NB4 (cell line): Measurements from ENCODE around the gene SPHK2.

ENCODE experiments used
- DNase-seq: peaks from one replicate; pipeline ENCODE4 v3.0.0; 2010; ENCODE audit warnings: low read depth
- H3K4me3 ChIP-seq: one replicate; pipeline ENCODE4 v1.5.1; 2011; ENCODE audit warnings: mild to moderate bottlenecking, low read depth, low read length, moderate library complexity
- MYC ChIP-seq: IDR thresholded peaks from 2 replicates; pipeline ENCODE4 v1.6.1; 2011; ENCODE audit warnings: low read depth, low read length
- POLR2A ChIP-seq: IDR thresholded peaks from 2 replicates; pipeline ENCODE4 v1.6.1; 2011; ENCODE audit warnings: mild to moderate bottlenecking; ENCODE audit not compliant: insufficient read length; ENCODE audit errors: extremely low read depth
- TF ChIP-seq, protein P1 (sequence below): IDR thresholded peaks from one replicate; pipeline ENCODE4 v1.5.1; 2012; ENCODE audit warnings: low read depth, low read length
- TF ChIP-seq, protein P2 (sequence below): IDR thresholded peaks from 2 replicates; pipeline ENCODE4 v1.6.1; 2011; ENCODE audit warnings: low read depth, low read length

The SPHK2 gene

DNA sequence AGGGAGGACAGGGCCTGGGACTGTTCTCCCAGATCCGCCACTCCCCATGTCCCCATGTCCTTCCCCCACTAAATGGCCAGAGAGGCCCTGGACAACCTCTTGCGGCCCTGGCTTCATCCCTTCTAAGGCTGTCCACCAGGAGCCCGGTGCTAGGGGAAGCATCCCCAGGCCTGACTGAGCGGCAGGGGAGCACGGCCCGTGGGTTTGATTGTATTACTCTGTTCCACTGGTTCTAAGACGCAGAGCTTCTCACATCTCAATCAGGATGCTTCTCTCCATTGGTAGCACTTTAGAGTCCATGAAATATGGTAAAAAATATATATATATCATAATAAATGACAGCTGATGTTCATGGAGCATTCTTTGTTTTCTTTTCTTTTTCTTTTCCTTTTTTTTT is 11.9 kb upstream of the SPHK2 start:
- no peak overlapping the region for H3K4me3 ChIP-seq
- no peak for TF ChIP-seq POLR2A
- no peak for TF ChIP-seq MYC
- TF ChIP-seq, protein P1, sequence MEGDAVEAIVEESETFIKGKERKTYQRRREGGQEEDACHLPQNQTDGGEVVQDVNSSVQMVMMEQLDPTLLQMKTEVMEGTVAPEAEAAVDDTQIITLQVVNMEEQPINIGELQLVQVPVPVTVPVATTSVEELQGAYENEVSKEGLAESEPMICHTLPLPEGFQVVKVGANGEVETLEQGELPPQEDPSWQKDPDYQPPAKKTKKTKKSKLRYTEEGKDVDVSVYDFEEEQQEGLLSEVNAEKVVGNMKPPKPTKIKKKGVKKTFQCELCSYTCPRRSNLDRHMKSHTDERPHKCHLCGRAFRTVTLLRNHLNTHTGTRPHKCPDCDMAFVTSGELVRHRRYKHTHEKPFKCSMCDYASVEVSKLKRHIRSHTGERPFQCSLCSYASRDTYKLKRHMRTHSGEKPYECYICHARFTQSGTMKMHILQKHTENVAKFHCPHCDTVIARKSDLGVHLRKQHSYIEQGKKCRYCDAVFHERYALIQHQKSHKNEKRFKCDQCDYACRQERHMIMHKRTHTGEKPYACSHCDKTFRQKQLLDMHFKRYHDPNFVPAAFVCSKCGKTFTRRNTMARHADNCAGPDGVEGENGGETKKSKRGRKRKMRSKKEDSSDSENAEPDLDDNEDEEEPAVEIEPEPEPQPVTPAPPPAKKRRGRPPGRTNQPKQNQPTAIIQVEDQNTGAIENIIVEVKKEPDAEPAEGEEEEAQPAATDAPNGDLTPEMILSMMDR = no peak
- TF ChIP-seq, protein P2, sequence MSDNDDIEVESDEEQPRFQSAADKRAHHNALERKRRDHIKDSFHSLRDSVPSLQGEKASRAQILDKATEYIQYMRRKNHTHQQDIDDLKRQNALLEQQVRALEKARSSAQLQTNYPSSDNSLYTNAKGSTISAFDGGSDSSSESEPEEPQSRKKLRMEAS = no peak
- no peak for DNase-seq

DNA sequence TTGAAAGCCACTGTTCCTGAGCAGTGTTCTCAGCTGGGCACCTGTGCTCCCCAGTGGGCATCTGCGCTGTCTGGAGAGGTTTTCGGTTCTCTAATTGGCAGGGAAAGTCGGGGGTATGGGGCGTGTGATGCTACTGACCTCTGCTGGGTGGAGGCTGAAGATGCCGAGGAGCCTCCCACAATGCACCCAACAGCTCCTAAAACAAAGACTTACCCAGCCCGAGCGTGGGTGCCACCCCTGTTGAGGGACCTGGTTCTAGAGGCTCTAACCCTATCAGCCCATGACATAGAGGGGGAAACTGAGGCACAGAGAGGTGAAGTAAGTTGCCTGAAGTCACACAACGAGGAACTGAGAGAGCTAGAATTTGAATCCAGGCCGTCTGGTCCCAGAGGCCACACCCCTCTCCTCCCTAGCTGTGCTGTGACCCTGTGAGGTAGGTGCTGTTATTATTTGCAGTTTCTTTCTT is 10.5 kb upstream of the SPHK2 start:
- peak overlapping the region; percentile 18 for H3K4me3 ChIP-seq
- TF ChIP-seq, protein P2 = peak; percentile 82
- TF ChIP-seq POLR2A (no peak), MYC (peak; percentile 89)
- TF ChIP-seq, protein P1 = peak; percentile 100
- peak; percentile 96 for DNase-seq

DNA sequence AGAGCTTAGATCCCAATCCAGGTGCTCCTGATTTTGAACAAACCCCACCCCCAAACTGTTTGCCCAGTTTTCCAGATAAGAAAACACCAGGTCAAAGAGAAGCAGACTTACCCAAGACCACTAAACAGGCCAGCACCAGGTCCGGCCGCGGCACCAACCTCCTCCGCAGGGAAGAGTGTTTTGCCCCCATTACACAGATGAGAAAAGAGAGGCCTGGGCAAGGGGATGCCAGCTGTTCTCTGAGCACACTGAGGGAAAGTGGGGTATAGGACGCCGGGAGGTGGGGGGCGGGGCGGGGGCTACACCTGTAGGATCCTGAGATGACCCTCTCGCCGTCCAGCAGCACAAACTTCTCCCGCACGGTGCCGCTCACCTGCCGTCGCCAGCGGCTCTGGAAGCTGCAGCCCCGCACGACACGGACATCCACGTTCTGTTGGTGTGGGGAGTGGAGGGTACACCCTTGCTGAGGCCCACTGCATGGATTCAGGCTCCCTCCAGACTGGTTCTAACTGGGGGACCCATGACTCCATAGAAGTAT is 9.7 kb upstream of the SPHK2 start:
- TF ChIP-seq, protein P1 = no peak
- no peak for TF ChIP-seq MYC
- TF ChIP-seq, protein P2 = no peak
- TF ChIP-seq POLR2A = no peak
- no peak for DNase-seq
- no peak overlapping the region for H3K4me3 ChIP-seq

DNA sequence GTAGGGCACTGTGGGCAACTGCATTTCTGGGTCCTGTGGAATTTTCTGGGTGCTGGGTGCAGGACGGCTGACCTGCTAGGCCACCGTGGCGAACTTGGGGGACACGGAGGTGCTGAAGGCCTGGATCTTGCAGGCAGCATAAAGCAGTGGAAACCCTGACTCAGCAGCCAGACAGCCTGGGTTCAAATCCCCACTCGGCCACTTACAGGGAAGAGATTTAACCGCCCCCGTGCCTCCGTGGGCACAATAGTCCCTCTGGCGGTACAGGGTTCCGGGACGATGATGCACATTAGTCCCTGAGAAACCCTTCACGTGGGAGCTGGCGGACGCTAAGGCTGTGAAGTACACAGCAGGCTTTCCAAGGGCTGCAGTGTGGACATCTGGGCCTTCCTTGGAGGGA is 7.4 kb upstream of the SPHK2 start:
- no peak overlapping the region for H3K4me3 ChIP-seq
- TF ChIP-seq MYC (no peak), POLR2A (no peak)
- TF ChIP-seq, protein P2 = no peak
- TF ChIP-seq, protein P1 = no peak
- DNase-seq = peak; percentile 60

DNA sequence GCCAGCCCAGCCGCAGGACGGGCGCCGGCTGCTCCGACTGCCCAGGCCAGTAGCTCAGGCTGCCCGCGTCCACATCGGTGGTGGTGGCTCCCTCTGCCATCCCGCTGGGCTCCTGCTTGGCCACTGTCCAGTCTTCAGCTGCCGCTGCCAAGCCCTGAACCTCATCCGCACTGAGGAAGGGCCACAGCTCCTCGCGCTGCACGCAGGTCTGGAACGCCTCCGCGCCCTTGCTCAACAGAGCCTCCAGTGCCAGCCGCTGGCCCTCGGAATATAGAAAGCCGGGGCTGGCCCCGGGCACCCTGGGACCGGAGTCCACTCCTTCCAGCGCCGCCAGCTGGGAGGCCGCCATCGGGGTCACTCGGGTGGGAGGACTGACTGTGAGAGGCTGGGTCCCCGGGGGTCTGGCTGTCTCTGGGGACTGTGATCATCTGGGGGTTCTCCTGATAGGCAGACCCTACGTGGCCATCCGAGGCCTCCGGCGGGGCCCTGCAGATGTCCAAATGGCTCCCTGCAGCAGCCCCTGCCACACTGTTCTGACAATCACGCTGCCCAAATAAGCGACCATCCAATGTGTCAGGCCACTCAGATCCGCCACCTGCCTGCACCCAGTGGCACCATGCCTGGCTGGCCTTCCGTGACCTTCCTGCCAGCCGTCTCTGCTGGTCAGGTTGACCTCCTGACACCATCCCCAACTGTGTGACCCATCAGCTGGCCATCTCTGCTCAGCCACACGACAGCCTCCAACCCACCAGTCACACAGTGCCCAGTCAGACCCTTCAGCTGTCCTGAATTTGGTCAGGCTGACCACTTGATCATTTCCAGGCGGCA is 6.1 kb upstream of the SPHK2 start:
- no peak overlapping the region for H3K4me3 ChIP-seq
- no peak for TF ChIP-seq MYC
- TF ChIP-seq, protein P2 = no peak
- no peak for TF ChIP-seq POLR2A
- TF ChIP-seq, protein P1 = no peak
- DNase-seq = no peak
